OCI-LY1 (cell line): ENCODE data around the gene KRTAP10-10.

ENCODE experiments used
- EZH2 ChIP-seq: fragments of 200-600 bp; sonication (generic), shearing (Covaris generic); IDR thresholded peaks from 2 replicates; pipeline ENCODE4 v1.8.0; 2017; ENCODE audit warnings: borderline replicate concordance, mixed run types, mild to moderate bottlenecking, antibody characterized with exemption, low read length, moderate library complexity, mixed read lengths
- TF ChIP-seq, protein P1 (sequence below): fragments of 200-600 bp; sonication (generic), shearing (Covaris generic); IDR thresholded peaks from 2 replicates; pipeline ENCODE4 v1.5.1; 2017; ENCODE audit warnings: mild to moderate bottlenecking, antibody characterized with exemption, low read length, moderate library complexity, mixed read lengths

- TF ChIP-seq, protein P1, sequence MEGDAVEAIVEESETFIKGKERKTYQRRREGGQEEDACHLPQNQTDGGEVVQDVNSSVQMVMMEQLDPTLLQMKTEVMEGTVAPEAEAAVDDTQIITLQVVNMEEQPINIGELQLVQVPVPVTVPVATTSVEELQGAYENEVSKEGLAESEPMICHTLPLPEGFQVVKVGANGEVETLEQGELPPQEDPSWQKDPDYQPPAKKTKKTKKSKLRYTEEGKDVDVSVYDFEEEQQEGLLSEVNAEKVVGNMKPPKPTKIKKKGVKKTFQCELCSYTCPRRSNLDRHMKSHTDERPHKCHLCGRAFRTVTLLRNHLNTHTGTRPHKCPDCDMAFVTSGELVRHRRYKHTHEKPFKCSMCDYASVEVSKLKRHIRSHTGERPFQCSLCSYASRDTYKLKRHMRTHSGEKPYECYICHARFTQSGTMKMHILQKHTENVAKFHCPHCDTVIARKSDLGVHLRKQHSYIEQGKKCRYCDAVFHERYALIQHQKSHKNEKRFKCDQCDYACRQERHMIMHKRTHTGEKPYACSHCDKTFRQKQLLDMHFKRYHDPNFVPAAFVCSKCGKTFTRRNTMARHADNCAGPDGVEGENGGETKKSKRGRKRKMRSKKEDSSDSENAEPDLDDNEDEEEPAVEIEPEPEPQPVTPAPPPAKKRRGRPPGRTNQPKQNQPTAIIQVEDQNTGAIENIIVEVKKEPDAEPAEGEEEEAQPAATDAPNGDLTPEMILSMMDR = no peak
- no peak for TF ChIP-seq EZH2
Measured at GRCh38 chr21:44636209-44637017, 743 bp upstream of the KRTAP10-10 start.
